ENCODE results near the gene KRTAP6-1. TPM values are rescaled to one million over a fixed set of nuclear protein-coding genes. Genes with fewer than 3 reads are reported as not detected.

The KRTAP6-1 gene, protein sequence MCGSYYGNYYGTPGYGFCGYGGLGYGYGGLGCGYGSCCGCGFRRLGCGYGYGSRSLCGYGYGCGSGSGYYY
- not detected for polyA plus RNA-seq (2013, experiment 1 of 2)
- polyA plus RNA-seq (2013, experiment 2 of 2), result not detected

DNA sequence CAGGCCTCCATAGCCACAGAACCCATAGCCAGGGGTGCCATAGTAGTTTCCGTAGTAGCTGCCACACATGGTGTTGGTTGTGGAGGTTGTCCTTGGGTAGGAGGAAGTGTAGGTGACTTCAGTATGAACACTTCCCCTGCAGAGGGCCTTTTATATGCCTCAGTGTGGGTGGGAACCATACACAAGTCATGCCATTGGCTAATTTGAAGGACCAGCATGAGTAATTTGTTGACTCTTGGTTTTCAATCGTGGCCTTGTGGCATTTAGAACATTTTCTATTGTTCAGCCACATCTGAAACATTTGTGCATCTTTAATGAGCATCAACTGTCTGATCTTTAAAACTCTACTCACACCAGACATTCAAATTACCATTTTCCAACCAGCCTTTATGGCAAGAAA is at the start of gene KRTAP6-1:
TSS of gene KRTAP6-1 (minus strand) at position 95 of the 400 bp plus-strand sequence. CDS start at position 69, 26 bp downstream.
- Histone ChIP-seq H3K4me1 (ENCODE audit: control insufficient read depth, low read depth, low read length) (no peaks in the 10 kb centered on the region), H3K56ac (ENCODE audit: low read length) (no peak within 1 kb of the TSS), H3K23ac (ENCODE audit: low read length) (no peak within 1 kb of the TSS), H2BK15ac (replicated peaks; ENCODE audit: low read depth) (no peak within 1 kb of the TSS), H3K4me3 (ENCODE audit: low read length) (no peak within 1 kb of the TSS), H2AK5ac (ENCODE audit: low read length) (no peak within 1 kb of the TSS), H3K27me3 (ENCODE audit: insufficient read depth, low read length, poor library complexity) (no peaks in the 10 kb centered on the region), H3K27ac (ENCODE audit: low read depth, low read length) (no peak within 1 kb of the TSS), H4K8ac (ENCODE audit: low read depth, low read length) (no peak within 1 kb of the TSS), H3K9ac (ENCODE audit: low read length) (no peak within 1 kb of the TSS), H3K4ac (ENCODE audit: low read depth, low read length) (no peak within 1 kb of the TSS), H2BK5ac (ENCODE audit: low read length) (no peak within 1 kb of the TSS), H3K18ac (ENCODE audit: low read length) (no peak within 1 kb of the TSS), H3K36me3 (ENCODE audit: control insufficient read depth, insufficient read depth, low read length) (no peaks in the 10 kb centered on the region), H2BK120ac (ENCODE audit: low read depth, low read length) (no peak within 1 kb of the TSS), H3K79me1 (ENCODE audit: low read length) (no peaks in the 10 kb centered on the region), H4K5ac (ENCODE audit: low read length) (no peak within 1 kb of the TSS), H3K79me2 (ENCODE audit: control insufficient read depth, insufficient read depth, low read length) (no peaks in the 10 kb centered on the region), H3K4me2 (ENCODE audit: low read length) (no peak within 1 kb of the TSS)
- WGBS (ENCODE audit: extremely low coverage, insufficient coverage, low lambda C conversion rate), result no CpG with 5 or more reads among the region's 2 CpGs
- no peak for DNase-seq

GRCh38 chr21:30652891-30653290 is 39.2 kb upstream of the KRTAP6-1 start:
- no peak overlapping the region for H3K27ac ChIP-seq (ENCODE audit: low read depth, low read length)
- H3K4me1 ChIP-seq (ENCODE audit: control insufficient read depth, low read depth, low read length), result no peaks in the 10 kb centered on the region
- H3K4ac ChIP-seq (ENCODE audit: low read depth, low read length), result no peak overlapping the region
- H3K56ac ChIP-seq (ENCODE audit: low read length), result no peak overlapping the region
- H3K4me2 ChIP-seq (ENCODE audit: low read length), result no peak overlapping the region
- H2AK5ac ChIP-seq (ENCODE audit: low read length), result no peak overlapping the region
- no peak overlapping the region for H3K18ac ChIP-seq (ENCODE audit: low read length)
- no peak overlapping the region for H3K23ac ChIP-seq (ENCODE audit: low read length)
- no peak overlapping the region for H3K4me3 ChIP-seq (ENCODE audit: low read length)
- H4K8ac ChIP-seq (ENCODE audit: low read depth, low read length), result no peak overlapping the region
- no peak overlapping the region for H3K9ac ChIP-seq (ENCODE audit: low read length)
- no peak for DNase-seq
- no peak overlapping the region for H2BK15ac ChIP-seq (replicated peaks; ENCODE audit: low read depth)
- no peak overlapping the region for H4K5ac ChIP-seq (ENCODE audit: low read length)
- H3K79me1 ChIP-seq (ENCODE audit: low read length), result no peaks in the 10 kb centered on the region
- no peaks in the 10 kb centered on the region for H3K36me3 ChIP-seq (ENCODE audit: control insufficient read depth, insufficient read depth, low read length)
- H2BK5ac ChIP-seq (ENCODE audit: low read length), result no peak overlapping the region
- H3K27me3 ChIP-seq (ENCODE audit: insufficient read depth, low read length, poor library complexity), result no peaks in the 10 kb centered on the region
- no peaks in the 10 kb centered on the region for H3K79me2 ChIP-seq (ENCODE audit: control insufficient read depth, insufficient read depth, low read length)
- no peak overlapping the region for H2BK120ac ChIP-seq (ENCODE audit: low read depth, low read length)

DNA sequence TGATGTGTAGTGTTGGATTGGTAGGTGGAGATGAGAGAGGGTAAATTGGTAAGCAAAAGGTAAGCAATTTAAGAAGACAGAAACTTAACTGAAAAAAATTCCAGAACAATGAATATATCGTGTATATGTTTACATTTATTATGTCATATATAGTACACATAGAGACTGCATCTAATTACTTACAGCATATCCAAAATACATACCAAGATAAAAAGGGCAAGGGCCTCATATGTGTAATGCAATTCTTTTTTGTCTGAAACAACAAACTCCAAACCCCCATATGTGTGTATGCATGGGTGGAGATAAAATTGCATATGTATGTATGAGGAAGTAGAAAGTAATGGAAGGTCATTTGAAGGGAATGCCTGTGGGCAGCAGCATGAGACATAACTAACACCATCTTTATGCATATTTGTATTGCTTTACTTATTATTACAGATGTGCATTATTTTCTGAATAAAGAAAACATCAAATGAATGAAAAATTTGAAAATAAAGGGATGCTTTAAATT is 33.2 kb upstream of the KRTAP6-1 start:
- H2AK5ac ChIP-seq (ENCODE audit: low read length), result no peak overlapping the region
- DNase-seq, result no peak
- no peak overlapping the region for H3K18ac ChIP-seq (ENCODE audit: low read length)
- H3K36me3 ChIP-seq (ENCODE audit: control insufficient read depth, insufficient read depth, low read length), result no peaks in the 10 kb centered on the region
- H2BK15ac ChIP-seq (replicated peaks; ENCODE audit: low read depth), result no peak overlapping the region
- WGBS (ENCODE audit: extremely low coverage, insufficient coverage, low lambda C conversion rate), result no CpG with 5 or more reads among the region's 1 CpG
- H3K79me2 ChIP-seq (ENCODE audit: control insufficient read depth, insufficient read depth, low read length), result no peaks in the 10 kb centered on the region
- no peak overlapping the region for H3K9ac ChIP-seq (ENCODE audit: low read length)
- no peak overlapping the region for H3K56ac ChIP-seq (ENCODE audit: low read length)
- no peak overlapping the region for H3K27ac ChIP-seq (ENCODE audit: low read depth, low read length)
- H3K23ac ChIP-seq (ENCODE audit: low read length), result no peak overlapping the region
- H3K27me3 ChIP-seq (ENCODE audit: insufficient read depth, low read length, poor library complexity), result no peaks in the 10 kb centered on the region
- H4K5ac ChIP-seq (ENCODE audit: low read length), result no peak overlapping the region
- H3K4me3 ChIP-seq (ENCODE audit: low read length), result no peak overlapping the region
- H3K79me1 ChIP-seq (ENCODE audit: low read length), result no peaks in the 10 kb centered on the region
- H2BK5ac ChIP-seq (ENCODE audit: low read length), result no peak overlapping the region
- H3K4me1 ChIP-seq (ENCODE audit: control insufficient read depth, low read depth, low read length), result no peaks in the 10 kb centered on the region
- no peak overlapping the region for H3K4me2 ChIP-seq (ENCODE audit: low read length)
- no peak overlapping the region for H4K8ac ChIP-seq (ENCODE audit: low read depth, low read length)
- H2BK120ac ChIP-seq (ENCODE audit: low read depth, low read length), result no peak overlapping the region
- H3K4ac ChIP-seq (ENCODE audit: low read depth, low read length), result no peak overlapping the region

DNA sequence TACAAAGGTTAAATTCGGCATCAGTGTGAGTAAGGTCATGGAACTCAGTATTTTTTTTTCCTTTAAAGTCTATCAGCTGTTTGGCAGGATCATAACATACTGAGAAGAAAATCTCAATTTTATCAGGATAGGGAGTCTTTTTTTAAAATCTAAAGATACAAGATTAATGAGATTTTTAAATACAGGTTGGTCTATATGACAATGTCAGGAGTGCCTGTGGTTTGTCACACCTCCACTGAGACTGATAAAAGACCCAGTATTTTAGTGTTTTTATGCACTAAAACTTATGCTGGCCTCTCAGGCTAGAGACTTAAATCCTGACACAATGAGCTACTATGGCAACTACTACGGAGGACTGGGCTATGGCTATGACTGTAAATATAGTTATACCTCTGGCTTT is 28.8 kb upstream of the KRTAP6-1 start, which contains the start of gene KRTAP20-3:
TSS of gene KRTAP20-3 (plus strand) at position 301 of the 400 bp plus-strand sequence.
- H3K56ac ChIP-seq (ENCODE audit: low read length), result no peak within 1 kb of the TSS
- no peak within 1 kb of the TSS for H3K18ac ChIP-seq (ENCODE audit: low read length)
- no peak within 1 kb of the TSS for H3K4me2 ChIP-seq (ENCODE audit: low read length)
- no peak within 1 kb of the TSS for H3K9ac ChIP-seq (ENCODE audit: low read length)
- H3K79me1 ChIP-seq (ENCODE audit: low read length), result no peaks in the 10 kb centered on the region
- H3K4me1 ChIP-seq (ENCODE audit: control insufficient read depth, low read depth, low read length), result no peaks in the 10 kb centered on the region
- H3K23ac ChIP-seq (ENCODE audit: low read length), result no peak within 1 kb of the TSS
- H3K79me2 ChIP-seq (ENCODE audit: control insufficient read depth, insufficient read depth, low read length), result no peaks in the 10 kb centered on the region
- no peak within 1 kb of the TSS for H4K5ac ChIP-seq (ENCODE audit: low read length)
- H3K27ac ChIP-seq (ENCODE audit: low read depth, low read length), result no peak within 1 kb of the TSS
- H4K8ac ChIP-seq (ENCODE audit: low read depth, low read length), result no peak within 1 kb of the TSS
- DNase-seq, result no peak
- no peak within 1 kb of the TSS for H2BK120ac ChIP-seq (ENCODE audit: low read depth, low read length)
- no peak within 1 kb of the TSS for H3K4me3 ChIP-seq (ENCODE audit: low read length)
- no peaks in the 10 kb centered on the region for H3K27me3 ChIP-seq (ENCODE audit: insufficient read depth, low read length, poor library complexity)
- no peak within 1 kb of the TSS for H2BK5ac ChIP-seq (ENCODE audit: low read length)
- H3K36me3 ChIP-seq (ENCODE audit: control insufficient read depth, insufficient read depth, low read length), result no peaks in the 10 kb centered on the region
- no CpG with 5 or more reads among the region's 2 CpGs for WGBS (ENCODE audit: extremely low coverage, insufficient coverage, low lambda C conversion rate)
- no peak within 1 kb of the TSS for H2BK15ac ChIP-seq (replicated peaks; ENCODE audit: low read depth)
- H2AK5ac ChIP-seq (ENCODE audit: low read length), result no peak within 1 kb of the TSS
- no peak within 1 kb of the TSS for H3K4ac ChIP-seq (ENCODE audit: low read depth, low read length)

DNA sequence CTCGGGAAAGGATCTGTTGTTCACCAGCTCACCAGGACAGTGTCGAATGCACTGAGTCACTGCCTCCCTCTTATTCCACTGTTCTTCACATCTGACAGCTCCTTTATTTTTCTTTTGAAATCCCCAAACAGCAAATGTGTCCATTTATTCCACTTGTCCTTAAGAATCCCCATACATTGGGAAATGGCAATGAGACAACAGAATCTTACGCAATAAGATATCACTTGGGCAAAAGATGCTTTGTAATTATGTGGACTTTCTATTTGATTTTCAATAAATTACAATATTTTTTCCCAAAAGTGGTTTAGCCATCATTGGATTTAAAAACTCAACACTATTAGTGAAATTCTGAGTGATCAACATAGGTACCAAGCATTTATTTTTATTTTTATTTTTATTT is 25.0 kb upstream of the KRTAP6-1 start:
- no peak overlapping the region for H2BK5ac ChIP-seq (ENCODE audit: low read length)
- H2BK120ac ChIP-seq (ENCODE audit: low read depth, low read length), result no peak overlapping the region
- H3K79me1 ChIP-seq (ENCODE audit: low read length), result no peaks in the 10 kb centered on the region
- no peak overlapping the region for H2AK5ac ChIP-seq (ENCODE audit: low read length)
- H3K56ac ChIP-seq (ENCODE audit: low read length), result no peak overlapping the region
- H3K23ac ChIP-seq (ENCODE audit: low read length), result no peak overlapping the region
- no peaks in the 10 kb centered on the region for H3K27me3 ChIP-seq (ENCODE audit: insufficient read depth, low read length, poor library complexity)
- H3K4me1 ChIP-seq (ENCODE audit: control insufficient read depth, low read depth, low read length), result no peaks in the 10 kb centered on the region
- no CpG with 5 or more reads among the region's 3 CpGs for WGBS (ENCODE audit: extremely low coverage, insufficient coverage, low lambda C conversion rate)
- no peak for DNase-seq
- H3K79me2 ChIP-seq (ENCODE audit: control insufficient read depth, insufficient read depth, low read length), result no peaks in the 10 kb centered on the region
- H3K9ac ChIP-seq (ENCODE audit: low read length), result no peak overlapping the region
- H3K27ac ChIP-seq (ENCODE audit: low read depth, low read length), result no peak overlapping the region
- H2BK15ac ChIP-seq (replicated peaks; ENCODE audit: low read depth), result no peak overlapping the region
- no peaks in the 10 kb centered on the region for H3K36me3 ChIP-seq (ENCODE audit: control insufficient read depth, insufficient read depth, low read length)
- H4K8ac ChIP-seq (ENCODE audit: low read depth, low read length), result no peak overlapping the region
- no peak overlapping the region for H4K5ac ChIP-seq (ENCODE audit: low read length)
- no peak overlapping the region for H3K18ac ChIP-seq (ENCODE audit: low read length)
- H3K4me3 ChIP-seq (ENCODE audit: low read length), result no peak overlapping the region
- H3K4ac ChIP-seq (ENCODE audit: low read depth, low read length), result no peak overlapping the region
- no peak overlapping the region for H3K4me2 ChIP-seq (ENCODE audit: low read length)

DNA sequence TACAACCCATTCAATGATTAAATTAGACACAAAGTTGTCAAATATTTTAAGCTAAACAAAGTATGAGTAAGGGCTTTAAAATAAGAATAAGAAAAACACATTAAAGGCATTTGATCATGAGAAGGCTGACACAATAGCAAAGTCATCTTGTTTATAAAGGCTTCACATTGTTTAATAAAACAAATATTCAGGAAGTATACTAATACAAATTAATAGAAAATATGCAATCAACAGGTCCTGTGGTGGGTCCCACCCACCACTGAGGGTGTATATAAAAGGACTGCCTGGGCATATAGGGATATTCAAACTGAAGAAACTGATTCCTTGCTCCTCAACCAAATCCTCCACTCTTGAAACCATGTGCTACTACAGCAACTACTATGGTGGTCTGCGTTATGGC is 21.2 kb upstream of the KRTAP6-1 start, which contains the start of gene KRTAP20-2:
TSS of gene KRTAP20-2 (plus strand) at position 301 of the 400 bp plus-strand sequence. CDS start at position 359, 58 bp downstream.
- Histone ChIP-seq H3K79me2 (ENCODE audit: control insufficient read depth, insufficient read depth, low read length) (no peaks in the 10 kb centered on the region), H2BK120ac (ENCODE audit: low read depth, low read length) (no peak within 1 kb of the TSS), H3K9ac (ENCODE audit: low read length) (no peak within 1 kb of the TSS), H3K4ac (ENCODE audit: low read depth, low read length) (no peak within 1 kb of the TSS), H3K4me2 (ENCODE audit: low read length) (no peak within 1 kb of the TSS), H4K5ac (ENCODE audit: low read length) (no peak within 1 kb of the TSS), H3K23ac (ENCODE audit: low read length) (no peak within 1 kb of the TSS), H3K4me1 (ENCODE audit: control insufficient read depth, low read depth, low read length) (no peaks in the 10 kb centered on the region), H2AK5ac (ENCODE audit: low read length) (no peak within 1 kb of the TSS), H3K27me3 (ENCODE audit: insufficient read depth, low read length, poor library complexity) (no peaks in the 10 kb centered on the region), H3K4me3 (ENCODE audit: low read length) (no peak within 1 kb of the TSS), H3K79me1 (ENCODE audit: low read length) (no peaks in the 10 kb centered on the region), H4K8ac (ENCODE audit: low read depth, low read length) (no peak within 1 kb of the TSS), H3K18ac (ENCODE audit: low read length) (no peak within 1 kb of the TSS), H3K36me3 (ENCODE audit: control insufficient read depth, insufficient read depth, low read length) (no peaks in the 10 kb centered on the region), H2BK5ac (ENCODE audit: low read length) (no peak within 1 kb of the TSS), H2BK15ac (replicated peaks; ENCODE audit: low read depth) (no peak within 1 kb of the TSS), H3K27ac (ENCODE audit: low read depth, low read length) (no peak within 1 kb of the TSS), H3K56ac (ENCODE audit: low read length) (no peak within 1 kb of the TSS)
- no CpG with 5 or more reads among the region's 1 CpG for WGBS (ENCODE audit: extremely low coverage, insufficient coverage, low lambda C conversion rate)
- no peak for DNase-seq
